ENCODE data around the gene TUBG2. TPM values are rescaled to one million over a fixed set of nuclear protein-coding genes. Genes with fewer than 3 reads are reported as not detected.

The TUBG2 gene
- polyA plus RNA-seq, 1 donor, result 14.7 TPM

GRCh38 chr17:42676424-42677011 lies 17.4 kb downstream of the TUBG2 start, which contains the start of gene PLEKHH3:
Gene PLEKHH3, minus strand, starts transcription at chr17:42676994. Its CDS starts 431 bp downstream, at chr17:42676563.
- DNase-seq (ENCODE audit: low read depth), result no peak

GRCh38 chr17:42677012-42677857 lies 18.2 kb downstream of the TUBG2 start:
- DNase-seq (ENCODE audit: low read depth), result peak; percentile 99

- peak; percentile 70 for DNase-seq (ENCODE audit: low read depth)
Observed at GRCh38 chr17:42677921-42678781, 19.1 kb downstream of the TUBG2 start.

GRCh38 chr17:42678951-42679491 lies 19.9 kb downstream of the TUBG2 start:
- no peak for DNase-seq (ENCODE audit: low read depth)

- DNase-seq (ENCODE audit: low read depth), result peak; percentile 43
Observed at GRCh38 chr17:42679492-42680330, 20.6 kb downstream of the TUBG2 start.

- DNase-seq (ENCODE audit: low read depth), result no peak
Observed at GRCh38 chr17:42680331-42680808, 21.3 kb downstream of the TUBG2 start.

- no peak for DNase-seq (ENCODE audit: low read depth)
Observed at GRCh38 chr17:42681976-42682721, 23.1 kb downstream of the TUBG2 start, which contains the start of gene CNTNAP1. Gene CNTNAP1, plus strand, starts transcription at chr17:42682531. Its CDS starts 299 bp downstream, at chr17:42682830.

- DNase-seq (ENCODE audit: low read depth), result no peak
Observed at GRCh38 chr17:42682722-42683403, 23.8 kb downstream of the TUBG2 start.

GRCh38 chr17:42683407-42684034 lies 24.4 kb downstream of the TUBG2 start:
- DNase-seq (ENCODE audit: low read depth), result no peak

GRCh38 chr17:42684929-42685556 lies 26.0 kb downstream of the TUBG2 start:
- no peak for DNase-seq (ENCODE audit: low read depth)

GRCh38 chr17:42685831-42686230 lies 26.7 kb downstream of the TUBG2 start:
- no peak for DNase-seq (ENCODE audit: low read depth)

- no peak for DNase-seq (ENCODE audit: low read depth)
Observed at GRCh38 chr17:42686520-42687128, 27.5 kb downstream of the TUBG2 start.

- no peak for DNase-seq (ENCODE audit: low read depth)
Observed at GRCh38 chr17:42687707-42688320, 28.7 kb downstream of the TUBG2 start.

GRCh38 chr17:42690596-42690995 lies 31.5 kb downstream of the TUBG2 start:
- no peak for DNase-seq (ENCODE audit: low read depth)

- DNase-seq (ENCODE audit: low read depth), result no peak
Observed at GRCh38 chr17:42691021-42691545, 32.0 kb downstream of the TUBG2 start.

GRCh38 chr17:42692489-42692888 lies 33.4 kb downstream of the TUBG2 start:
- no peak for DNase-seq (ENCODE audit: low read depth)

GRCh38 chr17:42694524-42694923 lies 35.4 kb downstream of the TUBG2 start:
- DNase-seq (ENCODE audit: low read depth), result no peak
